ENCODE results near the gene SIPA1L3.

The SIPA1L3 gene

GRCh38 chr19:38073841-38074685 is 167.1 kb downstream of the SIPA1L3 start:
- no peak for DNase-seq

GRCh38 chr19:38076337-38076736 is 169.3 kb downstream of the SIPA1L3 start:
- DNase-seq: no peak

- DNase-seq: no peak
Observed at GRCh38 chr19:38078302-38078930, 171.4 kb downstream of the SIPA1L3 start.

GRCh38 chr19:38079926-38080380 is 172.9 kb downstream of the SIPA1L3 start:
- DNase-seq: peak; percentile 82

- DNase-seq: no peak
Observed at GRCh38 chr19:38081547-38082255, 174.7 kb downstream of the SIPA1L3 start.

GRCh38 chr19:38082256-38083118 is 175.5 kb downstream of the SIPA1L3 start:
- no peak for DNase-seq

- DNase-seq: no peak
Observed at GRCh38 chr19:38084196-38084595, 177.2 kb downstream of the SIPA1L3 start.

- DNase-seq: no peak
Observed at GRCh38 chr19:38089440-38089839, 182.4 kb downstream of the SIPA1L3 start.

- no peak for DNase-seq
Observed at GRCh38 chr19:38093154-38093553, 186.1 kb downstream of the SIPA1L3 start.

GRCh38 chr19:38093587-38093986 is 186.6 kb downstream of the SIPA1L3 start:
- DNase-seq: no peak

- peak; percentile 57 for DNase-seq
Observed at GRCh38 chr19:38095411-38096308, 188.7 kb downstream of the SIPA1L3 start.

GRCh38 chr19:38099966-38100365 is 193.0 kb downstream of the SIPA1L3 start:
- DNase-seq: no peak

GRCh38 chr19:38100589-38100988 is 193.6 kb downstream of the SIPA1L3 start:
- no peak for DNase-seq

- no peak for DNase-seq
Observed at GRCh38 chr19:38101723-38102122, 194.7 kb downstream of the SIPA1L3 start.

- no peak for DNase-seq
Observed at GRCh38 chr19:38105574-38105973, 198.6 kb downstream of the SIPA1L3 start.

- no peak for DNase-seq
Observed at GRCh38 chr19:38107129-38107528, 200.1 kb downstream of the SIPA1L3 start.

- DNase-seq: no peak
Observed at GRCh38 chr19:38111898-38112297, 204.9 kb downstream of the SIPA1L3 start.

GRCh38 chr19:38114651-38115050 is 207.6 kb downstream of the SIPA1L3 start:
- no peak for DNase-seq

GRCh38 chr19:38115271-38115802 is 208.3 kb downstream of the SIPA1L3 start:
- no peak for DNase-seq

- no peak for DNase-seq
Observed at GRCh38 chr19:38118176-38118575, 211.2 kb downstream of the SIPA1L3 start.

GRCh38 chr19:38120471-38121025 is 213.5 kb downstream of the SIPA1L3 start:
- no peak for DNase-seq

All from DMS153 (cell line).